HG03135 (cell line): Measurements from ENCODE around the gene CEP104.

Experiments
- ATAC-seq: cut with Tn5 transposase; IDR thresholded peaks from one replicate; pipeline ENCODE4 v1.9.1; 2021; ENCODE audit warnings: mild to moderate bottlenecking, moderate library complexity; ENCODE audit not compliant: unreplicated experiment

CEP104 gene

DNA sequence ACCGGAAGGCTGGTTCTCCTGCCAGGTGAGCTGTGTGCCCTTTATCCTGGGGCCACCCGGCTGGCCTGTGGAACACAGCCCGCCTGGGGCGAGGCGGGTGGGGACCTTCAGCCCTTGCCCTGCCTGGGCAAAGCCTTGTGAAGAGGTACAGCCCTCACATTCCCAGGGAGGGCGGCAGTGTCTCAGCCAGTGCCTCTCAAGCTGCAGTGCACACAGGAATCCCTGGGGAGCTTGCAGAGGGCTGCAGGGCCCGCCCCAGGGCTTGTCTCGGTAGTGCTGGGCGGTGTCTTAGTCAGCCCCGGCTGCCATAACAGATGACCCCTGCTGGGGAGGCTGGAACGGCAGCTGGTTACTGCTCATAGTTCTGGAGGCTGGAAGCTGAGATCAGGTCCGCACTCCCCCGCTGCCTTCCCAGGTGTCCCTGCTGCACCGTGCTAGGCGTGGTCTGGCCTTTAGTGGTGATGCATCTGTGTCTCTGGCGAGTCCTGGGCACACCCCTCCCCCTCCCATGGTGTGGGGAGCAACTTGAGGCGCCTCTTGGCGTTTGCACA lies 12.8 kb upstream of the CEP104 start:
- no peak for ATAC-seq

GRCh38 chr1:3868464-3869006 lies 11.5 kb upstream of the CEP104 start:
- no peak for ATAC-seq

GRCh38 chr1:3865606-3866160 lies 8.7 kb upstream of the CEP104 start:
- ATAC-seq = no peak

DNA sequence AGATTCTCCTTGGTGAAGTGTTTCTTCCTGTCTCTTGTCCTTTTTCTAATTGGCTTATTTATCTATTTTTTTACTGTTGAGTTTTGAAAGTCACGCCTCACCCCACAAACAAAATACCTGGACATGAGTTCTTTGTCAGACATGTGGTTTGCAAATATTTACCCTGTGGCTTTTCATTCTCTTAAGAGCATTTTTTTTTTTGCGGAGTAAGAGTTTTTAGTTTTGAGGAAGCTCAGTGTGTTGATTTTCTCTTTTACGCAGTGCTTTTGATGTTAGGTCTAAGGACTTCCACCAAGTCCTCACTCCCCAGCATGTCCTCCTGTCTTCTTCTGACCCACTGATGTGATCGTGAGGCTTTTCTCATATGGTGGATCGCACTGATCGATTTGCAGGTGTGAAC lies 7.9 kb upstream of the CEP104 start:
- ATAC-seq = no peak

DNA sequence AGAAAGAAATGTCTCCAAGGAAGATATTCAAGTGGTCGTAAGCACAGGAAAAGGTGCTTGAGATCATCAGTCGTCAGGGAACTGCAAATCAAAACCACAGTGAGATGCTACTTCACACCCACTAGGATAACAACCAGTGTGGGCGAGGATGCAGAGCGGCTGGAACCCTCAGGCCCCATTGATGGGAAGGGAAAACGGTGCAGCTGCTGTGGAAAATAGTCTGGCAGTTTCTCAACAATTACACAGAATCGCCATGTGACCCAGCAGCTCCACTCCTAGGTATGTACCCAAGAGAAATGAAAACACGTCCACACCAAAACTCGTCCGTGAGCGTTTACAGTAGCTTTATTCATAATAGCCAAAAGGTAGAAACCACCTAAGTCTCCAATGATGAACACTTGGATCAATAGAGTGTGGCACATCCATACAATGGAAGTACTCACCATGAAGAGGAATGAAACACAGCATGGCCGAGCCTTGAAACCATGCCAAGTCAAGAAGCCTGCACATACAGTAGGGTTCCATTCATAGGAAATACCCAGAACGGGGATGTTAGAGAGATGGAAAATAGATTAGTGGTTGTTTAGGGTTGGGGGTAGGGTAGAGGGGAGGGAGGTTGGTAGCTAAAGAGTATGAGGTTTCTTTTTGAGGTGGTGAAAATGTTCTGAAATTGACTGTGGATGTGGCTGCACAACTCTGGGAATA lies 6.4 kb upstream of the CEP104 start:
- ATAC-seq = no peak

- no peak for ATAC-seq
Measured at GRCh38 chr1:3858231-3858981, 1.4 kb upstream of the CEP104 start.

- no peak for ATAC-seq
Measured at GRCh38 chr1:3857791-3858129, 749 bp upstream of the CEP104 start.

GRCh38 chr1:3852711-3853485 lies 4.1 kb downstream of the CEP104 start:
- no peak for ATAC-seq

GRCh38 chr1:3852091-3852490 lies 4.9 kb downstream of the CEP104 start:
- ATAC-seq = no peak

GRCh38 chr1:3851292-3851691 lies 5.7 kb downstream of the CEP104 start:
- ATAC-seq = no peak

- ATAC-seq = no peak
Measured at GRCh38 chr1:3850857-3851256, 6.2 kb downstream of the CEP104 start.

- no peak for ATAC-seq
Measured at GRCh38 chr1:3847081-3847480, 9.9 kb downstream of the CEP104 start.

- no peak for ATAC-seq
Measured at GRCh38 chr1:3846541-3846940, 10.5 kb downstream of the CEP104 start.

- ATAC-seq = no peak
Measured at GRCh38 chr1:3842912-3843311, 14.1 kb downstream of the CEP104 start.

- ATAC-seq = no peak
Measured at GRCh38 chr1:3841491-3841890, 15.5 kb downstream of the CEP104 start.

GRCh38 chr1:3838788-3839187 lies 18.2 kb downstream of the CEP104 start:
- no peak for ATAC-seq

GRCh38 chr1:3837685-3838084 lies 19.3 kb downstream of the CEP104 start:
- ATAC-seq = no peak

DNA sequence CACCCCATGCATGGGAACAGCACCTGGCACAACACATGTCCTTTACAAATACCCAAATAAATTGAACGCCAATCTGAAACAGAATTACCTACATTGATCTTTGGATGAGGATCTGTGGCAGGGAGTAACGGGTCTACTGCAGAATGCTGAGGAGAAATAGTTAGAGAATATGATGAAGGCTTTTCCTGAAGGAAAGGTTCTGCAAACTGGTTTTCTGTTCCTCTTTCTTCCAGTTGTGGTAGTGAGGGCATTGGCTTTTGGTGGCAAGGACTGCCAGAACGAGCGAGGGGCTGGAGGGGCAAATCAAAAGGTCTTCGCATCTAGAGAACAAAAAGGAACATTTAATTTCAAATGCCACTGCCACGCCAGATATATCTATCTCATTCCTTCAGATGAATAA lies 19.8 kb downstream of the CEP104 start:
- no peak for ATAC-seq

DNA sequence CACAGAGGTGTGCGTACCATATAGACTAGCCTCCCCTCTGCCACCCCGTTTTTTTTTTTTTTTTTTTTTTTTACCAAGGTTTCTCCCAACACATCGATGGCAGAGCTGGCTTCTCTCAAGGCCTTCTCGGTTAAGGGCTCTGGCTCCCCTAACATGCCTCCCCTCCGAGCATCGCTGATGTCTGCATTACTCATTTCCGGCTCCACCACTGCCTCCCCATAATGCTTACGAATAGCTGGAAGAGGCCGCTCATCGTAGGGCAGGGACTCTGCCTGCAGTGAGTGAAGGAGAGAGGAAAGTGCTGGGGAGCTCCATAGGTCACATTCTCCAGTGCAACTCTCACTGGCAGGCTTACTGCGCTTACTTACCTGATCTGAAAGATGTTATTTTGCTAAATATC lies 20.6 kb downstream of the CEP104 start:
- no peak for ATAC-seq

GRCh38 chr1:3834701-3835100 lies 22.3 kb downstream of the CEP104 start:
- no peak for ATAC-seq

DNA sequence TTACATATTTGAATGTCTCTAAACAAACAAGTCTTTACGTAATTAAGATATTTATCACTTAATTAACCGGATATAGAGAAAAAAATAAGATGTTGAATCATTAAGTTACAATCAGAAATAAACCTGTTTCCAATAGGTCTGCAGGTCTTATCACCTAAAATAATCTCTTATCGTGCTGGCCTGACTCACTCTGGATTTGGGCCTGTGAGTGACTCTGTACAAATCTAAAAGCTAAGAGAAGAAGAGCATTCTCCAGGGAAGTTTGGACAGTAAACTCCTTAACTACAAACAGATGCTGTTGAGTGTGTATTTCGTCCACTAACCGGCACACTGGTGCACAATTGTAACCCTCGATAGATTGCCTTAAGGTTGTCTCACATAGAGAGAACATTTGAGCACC lies 25.3 kb downstream of the CEP104 start:
- ATAC-seq = no peak
